T-helper 17 cell (primary cell): ENCODE measurements around the gene KIF16B. TPM values are rescaled to one million over a fixed set of nuclear protein-coding genes. Genes with fewer than 3 reads are reported as not detected.

Experiments used
- ATAC-seq: fragments of 150-1000 bp; cut with Tn5 transposase; 2 replicates; pipeline ENCODE4 v1.10.0; 2021; ENCODE audit warnings: mild to moderate bottlenecking, moderate library complexity
- DNase-seq, 3 donors: peaks; one replicate each; pipeline versions ENCODE4 v3.0.0 to v3.0.0-alpha.2; 2020 to 2021
- H3K9me3 ChIP-seq: one replicate; pipeline ENCODE4 v1.7.0; 2013; ENCODE audit warnings: low read length, mild to moderate bottlenecking; ENCODE audit not compliant: control insufficient read depth, poor library complexity, severe bottlenecking
- H3K27ac Mint-ChIP-seq: one replicate; pipeline ENCODE4 v1.8.0; 2022; ENCODE audit warnings: mild to moderate bottlenecking, moderate library complexity, mixed read lengths
- H3K27me3 Mint-ChIP-seq: one replicate; pipeline ENCODE4 v1.8.0; 2022; ENCODE audit warnings: mixed read lengths
- H3K36me3 Mint-ChIP-seq: one replicate; pipeline ENCODE4 v1.8.0; 2022; ENCODE audit warnings: low read depth, mixed read lengths
- H3K4me1 Mint-ChIP-seq: one replicate; pipeline ENCODE4 v1.8.0; 2022; ENCODE audit warnings: mild to moderate bottlenecking, mixed read lengths
- H3K4me3 Mint-ChIP-seq: one replicate; pipeline ENCODE4 v1.8.0; 2022; ENCODE audit warnings: mild to moderate bottlenecking, moderate library complexity, mixed read lengths
- total RNA-seq, 4 donors: library from RNA in 2 of 4; stranded (reverse) in 2 of 4; gene quantifications; one replicate each; pipeline ENCODE4 v1.2.3 and lab custom pipeline; 2022 to 2026

KIF16B gene
- total RNA-seq, 2 donors from 2014 or later, result 11.1 to 12.0 TPM

- H3K9me3 ChIP-seq, result no peaks in the 10 kb centered on the region
- H3K4me1 Mint-ChIP-seq, result peaks cover 4% of the 10 kb centered on the region
- no peak overlapping the region for H3K27ac Mint-ChIP-seq
- DNase-seq (no peak), ATAC-seq (no peak)
- peaks cover 7% of the 10 kb centered on the region for H3K36me3 Mint-ChIP-seq
- no peaks in the 10 kb centered on the region for H3K27me3 Mint-ChIP-seq
- H3K4me3 Mint-ChIP-seq, result no peak overlapping the region
These were observed 252.0 kb downstream of the KIF16B start for GRCh38 chr20:16321291-16321690.

DNA sequence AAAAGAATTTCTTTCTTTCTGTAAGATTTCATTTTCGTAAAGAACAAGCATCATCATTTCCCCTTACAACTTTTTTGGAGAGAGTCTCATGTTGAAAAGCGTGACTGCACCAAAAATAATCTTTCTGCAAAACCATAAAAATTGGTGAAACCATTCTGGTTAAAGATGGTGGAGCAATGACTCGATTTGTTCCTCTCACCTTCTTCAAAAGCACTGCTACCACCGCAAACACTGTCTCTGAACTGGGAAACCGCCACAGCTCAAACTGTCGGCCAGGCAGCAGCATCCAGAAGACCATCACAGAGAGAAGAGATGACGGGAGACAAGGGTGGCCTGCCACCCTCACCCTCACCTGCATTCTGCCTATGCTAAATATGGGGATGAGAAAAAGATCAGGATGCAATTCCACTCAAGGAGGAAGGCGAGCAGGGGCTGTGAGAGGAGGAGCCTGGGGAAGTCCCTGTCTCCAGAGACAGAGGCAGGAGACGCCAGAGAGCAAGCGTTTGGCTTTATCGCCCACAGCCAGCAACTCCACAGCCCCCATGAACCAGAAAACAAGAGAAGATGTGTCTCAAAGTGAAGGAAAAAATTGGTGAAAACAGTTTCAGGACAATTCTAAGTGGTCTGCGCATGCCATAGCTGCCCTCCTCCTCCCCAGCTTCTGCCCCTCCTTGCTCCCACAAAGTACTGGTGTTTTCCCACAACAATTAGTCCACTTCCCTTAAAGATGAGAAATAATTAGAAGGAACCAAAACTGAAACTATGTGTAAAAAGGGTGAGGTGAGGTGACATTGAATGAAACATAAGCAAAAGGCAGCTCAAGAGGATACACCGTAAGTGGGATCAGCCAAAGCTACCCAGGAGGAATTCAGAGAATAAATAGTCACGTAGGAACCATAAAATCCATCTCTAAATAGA is 255.5 kb downstream of the KIF16B start:
- Mint-ChIP-seq H3K27ac (no peak overlapping the region), H3K4me1 (peaks cover 4% of the 10 kb centered on the region)
- DNase-seq, result no peak

GRCh38 chr20:16316513-16316912 is 256.7 kb downstream of the KIF16B start:
- Mint-ChIP-seq H3K27ac (no peak overlapping the region), H3K4me3 (no peak overlapping the region), H3K4me1 (peaks cover 4% of the 10 kb centered on the region), H3K27me3 (no peaks in the 10 kb centered on the region), H3K36me3 (peaks cover 9% of the 10 kb centered on the region)
- no peak for ATAC-seq
- H3K9me3 ChIP-seq, result no peaks in the 10 kb centered on the region
- no peak for DNase-seq

More for the DNA sequence above, 255.5 kb downstream of the KIF16B start:
- no peaks in the 10 kb centered on the region for H3K9me3 ChIP-seq
- no peaks in the 10 kb centered on the region for H3K27me3 Mint-ChIP-seq
- peaks cover 8% of the 10 kb centered on the region for H3K36me3 Mint-ChIP-seq
- no peak for ATAC-seq
- no peak overlapping the region for H3K4me3 Mint-ChIP-seq

GRCh38 chr20:16314748-16315159 is 258.5 kb downstream of the KIF16B start:
- H3K4me1 Mint-ChIP-seq, result no peaks in the 10 kb centered on the region
- no peak overlapping the region for H3K4me3 Mint-ChIP-seq
- no peak for ATAC-seq
- H3K27ac Mint-ChIP-seq, result no peak overlapping the region
- H3K27me3 Mint-ChIP-seq, result no peaks in the 10 kb centered on the region
- no peak for DNase-seq
- H3K36me3 Mint-ChIP-seq, result peaks cover 7% of the 10 kb centered on the region
- H3K9me3 ChIP-seq, result no peaks in the 10 kb centered on the region

GRCh38 chr20:16314320-16314719 is 258.9 kb downstream of the KIF16B start:
- H3K9me3 ChIP-seq, result no peaks in the 10 kb centered on the region
- Mint-ChIP-seq H3K27me3 (no peaks in the 10 kb centered on the region), H3K27ac (no peak overlapping the region), H3K4me3 (no peak overlapping the region), H3K4me1 (no peaks in the 10 kb centered on the region), H3K36me3 (peaks cover 7% of the 10 kb centered on the region)
- ATAC-seq (no peak), DNase-seq (no peak)

GRCh38 chr20:16313917-16314316 is 259.3 kb downstream of the KIF16B start:
- Mint-ChIP-seq H3K27me3 (no peaks in the 10 kb centered on the region), H3K4me1 (no peaks in the 10 kb centered on the region), H3K36me3 (peaks cover 7% of the 10 kb centered on the region), H3K4me3 (no peak overlapping the region), H3K27ac (no peak overlapping the region)
- no peak for ATAC-seq
- DNase-seq, result no peak
- no peaks in the 10 kb centered on the region for H3K9me3 ChIP-seq

DNA sequence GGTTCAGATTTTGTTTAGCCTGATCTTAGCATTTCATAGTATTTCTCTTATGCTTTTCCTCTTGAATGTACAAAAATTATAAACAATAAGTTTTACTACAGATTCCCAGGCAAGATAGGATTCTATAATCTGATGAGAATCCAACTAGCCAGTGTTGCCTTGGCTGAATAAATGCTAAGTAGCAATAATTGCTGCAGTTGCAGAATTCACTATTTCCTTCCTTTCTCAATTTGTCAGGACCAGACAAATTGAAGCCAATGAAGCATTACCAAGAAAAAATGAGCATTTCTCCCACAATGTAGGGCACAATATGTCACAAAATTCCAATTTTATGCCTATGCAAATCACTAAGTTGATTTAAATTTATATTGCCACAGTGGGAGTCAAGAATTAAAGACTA is 260.2 kb downstream of the KIF16B start:
- Mint-ChIP-seq H3K4me1 (no peaks in the 10 kb centered on the region), H3K27me3 (no peaks in the 10 kb centered on the region), H3K36me3 (peaks cover 7% of the 10 kb centered on the region), H3K27ac (no peak overlapping the region), H3K4me3 (no peak overlapping the region)
- no peak for DNase-seq
- no peak for ATAC-seq
- H3K9me3 ChIP-seq, result no peaks in the 10 kb centered on the region

- peaks cover 4% of the 10 kb centered on the region for H3K36me3 Mint-ChIP-seq
- DNase-seq, result no peak
- H3K27ac Mint-ChIP-seq, result no peak overlapping the region
- H3K27me3 Mint-ChIP-seq, result no peaks in the 10 kb centered on the region
- H3K4me1 Mint-ChIP-seq, result no peaks in the 10 kb centered on the region
- no peak overlapping the region for H3K4me3 Mint-ChIP-seq
- no peaks in the 10 kb centered on the region for H3K9me3 ChIP-seq
- ATAC-seq, result no peak
These were observed 261.5 kb downstream of the KIF16B start for GRCh38 chr20:16311756-16312155.

DNA sequence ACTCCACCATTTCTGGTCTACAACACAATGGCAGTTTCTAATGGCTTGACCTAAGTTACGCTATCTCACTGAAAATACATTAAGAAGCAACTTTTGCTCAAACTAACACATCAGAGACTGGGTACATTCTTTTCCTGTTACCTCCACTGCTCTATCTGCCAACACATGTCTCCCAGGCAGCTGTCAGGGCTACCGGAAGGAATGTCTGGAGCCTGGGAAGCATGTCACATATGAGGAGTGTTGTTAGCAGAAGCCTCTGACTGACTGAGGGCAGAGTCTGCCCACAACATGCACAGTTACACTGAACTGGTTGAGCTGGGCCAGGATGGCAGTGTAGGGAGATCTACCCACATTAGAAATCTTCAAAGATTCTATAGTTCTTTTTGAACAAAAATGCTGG is 264.5 kb downstream of the KIF16B start:
- no peaks in the 10 kb centered on the region for H3K27me3 Mint-ChIP-seq
- peaks cover 5% of the 10 kb centered on the region for H3K36me3 Mint-ChIP-seq
- no peaks in the 10 kb centered on the region for H3K9me3 ChIP-seq
- DNase-seq (no peak), ATAC-seq (no peak)
- H3K4me1 Mint-ChIP-seq, result no peaks in the 10 kb centered on the region
- H3K27ac Mint-ChIP-seq, result no peak overlapping the region
- H3K4me3 Mint-ChIP-seq, result no peak overlapping the region

DNA sequence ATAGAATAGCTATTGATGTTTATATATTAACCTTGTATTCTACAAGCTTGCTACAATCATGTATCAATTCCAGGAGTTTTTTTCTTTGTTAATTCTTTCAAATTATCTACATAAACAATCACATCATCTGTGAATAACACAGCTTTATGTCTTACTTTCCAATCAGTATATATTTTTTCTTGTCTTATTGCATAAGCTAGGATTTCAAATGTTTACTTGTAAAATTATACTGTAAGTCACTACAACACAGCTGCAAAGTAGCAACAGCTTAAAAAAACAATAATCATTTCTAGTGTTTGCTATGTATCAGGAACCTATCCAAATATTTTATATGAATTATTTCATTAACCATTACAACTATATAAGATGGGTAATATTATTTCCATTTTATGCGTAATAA is 270.4 kb downstream of the KIF16B start:
- no peak overlapping the region for H3K27ac Mint-ChIP-seq
- H3K4me3 Mint-ChIP-seq, result no peak overlapping the region
- no peaks in the 10 kb centered on the region for H3K27me3 Mint-ChIP-seq
- ATAC-seq (no peak), DNase-seq (no peak)
- no peaks in the 10 kb centered on the region for H3K9me3 ChIP-seq
- no peaks in the 10 kb centered on the region for H3K4me1 Mint-ChIP-seq
- H3K36me3 Mint-ChIP-seq, result peaks cover 4% of the 10 kb centered on the region

GRCh38 chr20:16301986-16302385 is 271.3 kb downstream of the KIF16B start:
- no peak overlapping the region for H3K27ac Mint-ChIP-seq
- H3K36me3 Mint-ChIP-seq, result peaks cover 4% of the 10 kb centered on the region
- no peak overlapping the region for H3K4me3 Mint-ChIP-seq
- ATAC-seq, result no peak
- H3K27me3 Mint-ChIP-seq, result no peaks in the 10 kb centered on the region
- H3K9me3 ChIP-seq, result no peaks in the 10 kb centered on the region
- no peak for DNase-seq
- H3K4me1 Mint-ChIP-seq, result no peaks in the 10 kb centered on the region

DNA sequence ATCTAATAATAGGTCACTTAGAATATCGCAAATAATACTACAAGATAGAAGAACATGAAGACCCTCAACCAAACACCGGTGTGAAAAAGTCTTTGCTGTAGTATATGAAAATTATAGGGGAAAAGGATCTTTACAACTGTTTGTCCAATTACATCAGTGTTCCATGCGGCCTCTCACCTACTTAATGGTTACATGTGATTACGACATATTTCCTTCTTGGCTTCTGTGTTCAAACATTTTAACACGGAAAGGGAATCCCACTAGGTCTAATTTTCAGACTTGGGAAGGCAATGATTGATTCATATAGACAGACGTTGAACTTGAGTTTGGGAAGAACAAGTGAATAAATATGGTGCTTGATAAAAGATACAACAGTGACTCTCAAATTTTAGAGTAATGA is 273.4 kb downstream of the KIF16B start:
- ATAC-seq, result no peak
- no peaks in the 10 kb centered on the region for H3K4me1 Mint-ChIP-seq
- DNase-seq, result no peak
- H3K9me3 ChIP-seq, result no peaks in the 10 kb centered on the region
- H3K4me3 Mint-ChIP-seq, result no peak overlapping the region
- no peak overlapping the region for H3K27ac Mint-ChIP-seq
- H3K36me3 Mint-ChIP-seq, result peaks cover 2% of the 10 kb centered on the region
- no peaks in the 10 kb centered on the region for H3K27me3 Mint-ChIP-seq

GRCh38 chr20:16296931-16297330 is 276.3 kb downstream of the KIF16B start:
- Mint-ChIP-seq H3K4me1 (no peaks in the 10 kb centered on the region), H3K36me3 (peaks cover 2% of the 10 kb centered on the region), H3K27me3 (no peaks in the 10 kb centered on the region), H3K4me3 (no peak overlapping the region), H3K27ac (no peak overlapping the region)
- ATAC-seq (no peak), DNase-seq (no peak)
- H3K9me3 ChIP-seq, result no peaks in the 10 kb centered on the region

DNA sequence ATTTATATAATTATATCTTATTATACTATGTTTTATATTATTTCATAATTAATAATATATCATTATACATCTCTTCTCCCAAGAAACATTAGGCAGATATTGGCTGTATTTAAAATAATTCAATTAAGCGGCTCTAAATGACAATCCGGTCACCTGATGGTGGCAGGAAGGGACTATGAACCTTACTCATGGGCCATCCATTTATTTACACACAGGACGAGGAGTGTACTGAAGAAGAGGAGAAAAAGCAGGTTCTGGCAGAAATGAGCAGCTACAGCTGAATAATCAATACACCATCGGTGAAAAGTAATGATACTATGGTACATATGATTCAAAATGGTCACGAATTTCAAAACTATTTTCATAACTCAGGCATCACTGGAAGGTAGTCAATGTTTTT is 277.7 kb downstream of the KIF16B start:
- no peaks in the 10 kb centered on the region for H3K36me3 Mint-ChIP-seq
- no peak overlapping the region for H3K27ac Mint-ChIP-seq
- DNase-seq, result no peak
- H3K4me3 Mint-ChIP-seq, result no peak overlapping the region
- H3K4me1 Mint-ChIP-seq, result no peaks in the 10 kb centered on the region
- no peaks in the 10 kb centered on the region for H3K27me3 Mint-ChIP-seq
- H3K9me3 ChIP-seq, result no peaks in the 10 kb centered on the region
- no peak for ATAC-seq
